ENCODE data around the gene KCNJ6. TPM values are rescaled to one million over a fixed set of nuclear protein-coding genes. Genes with fewer than 3 reads are reported as not detected.
"Not testable (repeated sequence)": the region's sequence is repeated elsewhere in the genome, so short reads cannot be mapped to it uniquely, and the experiment has no call there.

KCNJ6 gene
- polyA plus RNA-seq, 1 donor from 2014 or later, result not detected

DNA sequence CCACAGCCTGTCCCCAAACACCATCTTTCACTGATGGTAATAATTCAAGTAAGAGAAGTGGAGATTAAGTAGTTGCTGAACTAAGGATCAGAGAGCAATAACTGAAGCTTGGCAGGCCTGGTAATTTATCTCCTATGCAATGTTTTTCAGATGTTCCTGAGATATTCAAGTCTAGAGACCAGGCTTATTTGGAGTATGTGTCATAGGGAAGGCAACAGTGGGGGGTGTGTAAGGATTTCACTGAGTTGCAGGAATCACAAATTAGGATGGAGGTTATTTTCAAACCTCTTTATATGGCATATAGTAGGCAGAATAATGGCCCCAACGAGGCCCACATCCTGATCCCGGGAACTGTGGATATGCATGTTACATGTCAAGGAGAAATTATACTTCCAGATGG, 171.7 kb downstream of the KCNJ6 start:
- peaks cover 2% of the 10 kb centered on the region for H3K36me3 Mint-ChIP-seq

DNA sequence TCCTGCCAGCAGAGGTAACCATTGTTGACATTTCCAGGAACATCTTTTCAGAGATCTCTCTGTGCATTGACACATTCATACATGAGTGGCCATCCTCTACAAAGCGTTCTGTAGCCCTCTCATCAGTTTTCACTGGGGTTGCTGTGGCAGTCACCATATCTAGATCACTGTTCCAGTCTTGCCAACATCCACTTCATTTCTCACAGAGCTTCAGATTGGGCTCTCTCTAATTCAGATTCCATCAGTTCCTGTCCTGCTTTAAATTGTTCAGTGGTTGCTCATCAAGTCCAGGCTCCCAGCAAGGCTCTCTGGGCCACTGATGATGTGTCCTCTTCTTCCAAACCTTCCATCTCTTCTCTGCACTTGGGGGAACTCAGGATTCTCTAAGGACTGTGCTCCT, 173.7 kb downstream of the KCNJ6 start:
- Mint-ChIP-seq H3K27ac (no peak overlapping the region), H3K9me3 (peaks cover 0 to 1% (median 0%) of the 10 kb centered on the region in 3 donors), H3K4me1 (no peaks in the 10 kb centered on the region), H3K36me3 (peaks cover 2% of the 10 kb centered on the region), H3K4me3 (no peak overlapping the region), H3K27me3 (peaks cover 13% of the 10 kb centered on the region)

More for the DNA sequence above, 171.7 kb downstream of the KCNJ6 start:
- Mint-ChIP-seq H3K4me3 (no peak overlapping the region), H3K27ac (no peak overlapping the region), H3K9me3 (peaks cover 0 to 1% (median 0%) of the 10 kb centered on the region in 3 donors), H3K27me3 (peaks cover 13% of the 10 kb centered on the region), H3K4me1 (no peaks in the 10 kb centered on the region)

DNA sequence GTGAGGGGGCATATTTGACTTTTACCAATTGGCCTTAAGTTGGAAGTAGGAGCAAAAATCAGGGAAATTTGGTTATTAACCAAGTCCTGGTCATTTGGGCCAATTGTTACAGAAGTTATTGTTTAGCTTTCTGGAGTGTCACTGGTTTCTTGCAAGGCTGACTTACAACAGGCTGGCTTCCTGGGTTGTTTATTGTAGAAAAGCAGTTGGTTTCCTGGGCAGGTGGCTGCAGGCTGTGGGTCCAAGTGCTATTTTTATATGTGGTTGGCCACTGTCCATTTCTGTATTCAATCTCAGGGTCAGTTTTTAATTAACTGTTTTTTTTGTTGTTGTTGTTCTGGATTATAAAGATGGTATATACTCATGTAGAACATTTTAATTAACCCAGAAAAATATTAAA, 174.1 kb downstream of the KCNJ6 start:
- Mint-ChIP-seq H3K4me3 (no peak overlapping the region), H3K9me3 (peaks cover 0 to 1% (median 0%) of the 10 kb centered on the region in 3 donors), H3K4me1 (no peaks in the 10 kb centered on the region), H3K36me3 (peaks cover 2% of the 10 kb centered on the region), H3K27me3 (peaks cover 11% of the 10 kb centered on the region), H3K27ac (no peak overlapping the region)

DNA sequence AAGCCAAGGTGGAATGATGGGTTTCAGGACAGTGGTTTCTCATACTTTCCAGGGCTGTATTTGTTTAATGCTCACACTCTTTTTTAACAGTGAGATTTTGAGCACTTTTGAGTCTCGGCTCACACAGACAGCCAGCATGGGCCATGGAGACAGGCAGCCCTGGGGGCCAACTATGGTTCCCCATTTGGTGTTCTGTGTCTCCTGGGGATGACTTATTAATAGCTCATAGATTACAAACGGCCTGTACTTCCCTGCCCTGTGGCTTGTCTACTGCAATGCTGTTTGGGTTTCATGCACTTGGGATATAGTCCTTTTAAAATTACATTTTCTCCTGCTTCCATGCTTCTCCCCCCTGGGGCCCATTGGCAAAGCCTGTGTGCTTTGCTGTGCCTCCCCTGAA, 178.3 kb downstream of the KCNJ6 start:
- Mint-ChIP-seq H3K27ac (no peak overlapping the region), H3K27me3 (peaks cover 11% of the 10 kb centered on the region), H3K4me3 (no peak overlapping the region), H3K4me1 (no peaks in the 10 kb centered on the region), H3K9me3 (no peaks in the 10 kb centered on the region), H3K36me3 (no peaks in the 10 kb centered on the region)

DNA sequence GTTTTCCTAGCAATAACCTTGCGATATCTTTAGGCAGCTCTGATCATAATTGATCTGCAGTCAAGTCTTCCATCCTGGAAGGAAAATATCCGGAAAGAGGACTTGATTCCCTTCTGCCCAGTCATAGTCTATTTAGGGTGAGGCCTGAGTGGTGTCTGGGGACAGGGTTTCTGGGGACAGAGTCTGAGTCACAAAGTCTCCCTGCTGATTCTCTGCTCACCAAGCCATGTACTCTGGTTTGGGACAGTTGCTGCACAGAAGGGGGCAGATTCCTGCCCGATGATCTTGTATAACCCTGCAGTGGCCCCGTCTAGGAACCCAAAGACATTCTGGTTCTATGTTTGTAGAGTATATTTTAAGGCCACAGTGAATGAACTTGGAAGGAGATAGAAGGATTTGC, 178.8 kb downstream of the KCNJ6 start:
- Mint-ChIP-seq H3K9me3 (no peaks in the 10 kb centered on the region), H3K4me3 (no peak overlapping the region), H3K4me1 (no peaks in the 10 kb centered on the region), H3K27me3 (peaks cover 8% of the 10 kb centered on the region), H3K36me3 (no peaks in the 10 kb centered on the region), H3K27ac (no peak overlapping the region)

DNA sequence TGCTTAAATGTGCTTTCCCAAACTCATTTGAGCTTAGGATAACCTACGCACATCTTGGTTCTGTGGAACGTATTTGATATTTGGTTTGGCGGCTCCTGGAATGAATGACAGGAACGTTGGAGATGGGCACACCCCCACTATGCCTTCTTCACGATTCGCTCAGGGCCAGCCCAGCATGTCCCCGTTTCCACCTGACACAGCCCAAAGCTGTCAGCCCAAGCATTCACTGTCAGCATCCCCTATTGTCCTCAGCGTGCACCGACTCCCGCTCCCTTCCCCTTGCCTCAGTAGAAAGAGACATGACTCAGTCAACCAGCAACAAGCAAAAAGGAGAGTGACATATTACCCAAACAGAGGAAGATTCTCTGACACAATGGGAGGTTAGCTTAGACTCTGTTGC, 181.4 kb downstream of the KCNJ6 start:
- Mint-ChIP-seq H3K27ac (no peak overlapping the region), H3K4me1 (no peaks in the 10 kb centered on the region), H3K4me3 (no peak overlapping the region), H3K9me3 (peaks cover 0 to 6% (median 0%) of the 10 kb centered on the region in 3 donors), H3K36me3 (peaks cover 2% of the 10 kb centered on the region), H3K27me3 (peaks cover 7% of the 10 kb centered on the region)

DNA sequence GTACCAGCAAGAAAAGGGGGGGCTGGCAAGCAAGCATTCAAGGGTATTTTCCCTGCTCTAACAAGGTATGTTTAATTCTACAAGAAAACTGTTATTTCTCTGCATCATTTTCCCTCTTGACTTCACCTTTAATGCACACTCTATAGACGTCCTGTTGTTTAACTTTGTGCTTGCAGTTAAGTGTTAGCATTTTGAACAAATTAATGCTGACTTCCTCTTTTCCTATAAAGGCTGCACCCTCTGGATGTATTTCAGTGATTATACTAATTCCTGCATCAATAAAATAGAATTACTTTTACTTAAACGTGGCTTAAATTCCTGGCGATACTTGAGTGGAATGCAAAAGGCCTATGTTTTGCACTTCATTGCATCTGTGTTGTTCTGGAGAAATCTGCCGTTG, 183.3 kb downstream of the KCNJ6 start:
- H3K36me3 Mint-ChIP-seq, result peaks cover 2% of the 10 kb centered on the region
- no peaks in the 10 kb centered on the region for H3K4me1 Mint-ChIP-seq
- H3K27me3 Mint-ChIP-seq, result peaks cover 7% of the 10 kb centered on the region
- H3K4me3 Mint-ChIP-seq, result no peak overlapping the region
- peaks cover 0 to 6% (median 2%) of the 10 kb centered on the region in 3 donors for H3K9me3 Mint-ChIP-seq
- no peak overlapping the region for H3K27ac Mint-ChIP-seq

DNA sequence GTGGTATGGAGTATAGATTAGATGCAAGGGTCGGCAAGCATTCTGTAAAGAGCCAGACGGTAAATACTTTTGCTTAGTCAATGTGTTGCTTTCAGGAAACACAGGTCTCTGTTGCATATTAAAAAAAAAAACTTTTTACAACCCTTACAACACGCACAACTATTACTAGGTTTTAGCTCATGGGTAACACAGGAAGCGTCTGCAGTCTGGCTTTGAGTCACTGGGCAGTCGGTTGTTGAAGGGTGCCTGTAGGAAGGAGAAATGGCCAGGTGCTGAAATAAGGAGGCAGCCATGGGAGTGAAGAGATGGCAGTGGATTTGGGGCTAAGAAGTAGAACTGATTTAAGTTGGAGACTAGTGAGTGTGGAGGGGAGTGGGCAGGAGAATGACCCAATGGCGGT, 192.1 kb downstream of the KCNJ6 start:
- no peaks in the 10 kb centered on the region for H3K36me3 Mint-ChIP-seq
- H3K27ac Mint-ChIP-seq, result no peak overlapping the region
- H3K27me3 Mint-ChIP-seq, result peaks cover 6% of the 10 kb centered on the region
- peaks cover 0 to 11% (median 8%) of the 10 kb centered on the region in 3 donors for H3K9me3 Mint-ChIP-seq
- no peak overlapping the region for H3K4me3 Mint-ChIP-seq
- peaks cover 0 to 1% (median 0%) of the 10 kb centered on the region in 3 donors for H3K4me1 Mint-ChIP-seq

DNA sequence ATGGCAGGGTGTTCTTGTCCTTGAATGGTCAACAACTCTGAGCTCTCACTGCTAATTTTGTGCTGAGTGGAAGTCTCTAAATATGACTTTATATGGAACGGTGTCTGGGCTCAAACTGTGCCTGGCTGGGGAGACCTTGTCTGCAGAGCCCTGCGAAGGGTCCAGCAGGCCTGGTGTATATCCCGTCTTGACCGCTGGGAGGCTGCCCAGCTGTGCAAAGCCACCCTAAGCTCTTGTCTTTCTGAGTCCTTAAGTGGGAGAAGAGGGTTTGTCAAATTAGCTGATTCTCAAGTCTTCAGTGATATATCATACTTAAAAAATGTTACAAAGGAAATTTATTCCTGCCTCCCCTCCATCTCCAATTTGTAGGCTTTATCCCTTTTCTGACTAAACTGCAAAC, 198.7 kb downstream of the KCNJ6 start:
- Mint-ChIP-seq H3K4me3 (no peak overlapping the region), H3K9me3 (peaks cover 0 to 2% (median 0%) of the 10 kb centered on the region in 3 donors), H3K27me3 (peaks cover 8% of the 10 kb centered on the region), H3K27ac (no peak overlapping the region), H3K4me1 (no peaks in the 10 kb centered on the region), H3K36me3 (no peaks in the 10 kb centered on the region)

DNA sequence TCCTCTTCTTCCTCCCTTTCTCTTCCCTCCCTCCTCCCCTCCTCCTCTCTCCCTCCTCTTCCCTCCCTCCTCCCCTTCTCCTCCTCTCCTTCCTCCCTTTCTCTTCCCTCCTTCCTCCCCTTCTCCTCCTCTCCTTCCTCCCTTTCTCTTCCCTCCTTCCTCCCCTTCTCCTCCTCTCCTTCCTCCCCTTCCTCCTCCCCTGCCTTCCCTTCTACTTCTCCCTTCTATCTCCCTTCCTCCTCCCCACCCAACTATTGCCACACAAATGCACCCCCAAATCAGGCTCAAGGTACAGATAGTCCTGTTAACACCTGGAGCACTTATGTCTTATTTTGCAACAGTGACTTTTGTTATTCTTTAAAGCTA, 203.7 kb downstream of the KCNJ6 start:
- H3K4me1 Mint-ChIP-seq, H3K36me3 Mint-ChIP-seq, H3K9me3 Mint-ChIP-seq, H3K4me3 Mint-ChIP-seq, H3K27ac Mint-ChIP-seq: not testable (repeated sequence)
- H3K27me3 Mint-ChIP-seq, result peaks cover 17% of the 10 kb centered on the region

DNA sequence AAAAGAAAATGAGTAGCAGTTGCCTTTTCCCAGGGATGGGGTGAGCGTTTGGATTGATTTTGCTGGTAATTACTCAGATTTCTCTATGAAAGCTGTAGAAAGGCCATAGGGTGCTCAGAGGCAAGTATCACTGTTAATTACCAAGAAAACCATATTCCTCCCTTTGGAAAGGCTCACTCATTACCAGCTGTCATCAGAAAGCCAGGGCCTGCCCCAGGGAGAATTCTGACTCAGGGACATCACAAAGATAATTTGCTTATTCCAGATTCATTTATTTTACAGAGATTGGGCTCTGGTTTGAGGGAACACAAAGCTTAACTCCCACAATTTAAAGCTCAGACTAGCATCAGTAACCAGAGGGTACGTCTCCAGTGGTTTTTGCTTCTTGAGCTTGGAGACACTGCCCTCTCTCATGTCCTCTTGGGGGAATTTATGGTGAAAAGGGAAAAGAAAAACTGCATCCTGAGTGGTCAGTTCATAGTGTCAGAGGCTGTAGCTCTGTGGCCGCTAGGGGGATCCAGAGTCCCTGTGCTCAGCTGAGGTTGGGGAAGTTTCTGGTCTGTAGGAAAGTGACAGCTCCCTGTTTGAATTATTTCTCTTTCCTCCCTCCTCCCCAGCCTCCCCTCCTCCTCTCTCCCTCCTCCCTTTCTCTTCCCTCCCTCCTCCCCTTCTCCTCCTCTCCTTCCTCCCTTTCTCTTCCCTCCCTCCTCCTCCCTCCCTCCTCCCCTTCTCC, 204.3 kb downstream of the KCNJ6 start:
- H3K27ac Mint-ChIP-seq, result no peak overlapping the region
- peaks cover 14% of the 10 kb centered on the region for H3K27me3 Mint-ChIP-seq
- H3K36me3 Mint-ChIP-seq, result no peaks in the 10 kb centered on the region
- no peaks in the 10 kb centered on the region for H3K4me1 Mint-ChIP-seq
- H3K9me3 Mint-ChIP-seq, result peaks cover 0 to 1% (median 0%) of the 10 kb centered on the region in 3 donors
- H3K4me3 Mint-ChIP-seq, result no peak overlapping the region

DNA sequence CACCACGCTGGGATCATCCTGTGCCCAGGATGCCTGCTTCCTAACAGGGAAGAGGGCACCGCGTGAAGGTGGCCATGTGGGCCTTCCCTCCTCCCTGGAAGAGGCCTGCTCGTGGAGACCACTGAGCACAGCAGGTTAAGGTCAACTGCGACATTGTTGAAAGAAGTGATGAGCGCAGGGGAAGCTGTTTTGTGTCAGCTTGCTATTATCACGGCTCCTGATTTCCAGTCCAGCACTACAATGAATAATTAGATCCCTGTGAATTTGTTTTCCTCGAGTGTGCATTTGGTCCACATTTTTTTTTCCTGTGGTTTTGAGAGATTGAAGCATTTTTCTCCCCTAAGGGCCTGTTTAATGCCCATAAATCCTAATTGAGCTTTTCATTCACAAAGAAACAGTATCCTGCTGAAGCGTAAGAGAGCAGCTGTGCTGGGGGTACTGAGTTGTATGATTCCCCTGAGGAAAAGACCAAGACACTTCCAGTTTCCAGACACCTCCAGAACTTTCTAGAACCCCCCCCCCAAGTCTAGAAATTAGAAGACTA, 204.9 kb downstream of the KCNJ6 start:
- H3K4me3 Mint-ChIP-seq, result no peak overlapping the region
- H3K9me3 Mint-ChIP-seq, result peaks cover 0 to 1% (median 0%) of the 10 kb centered on the region in 3 donors
- H3K27me3 Mint-ChIP-seq, result peaks cover 14% of the 10 kb centered on the region
- H3K4me1 Mint-ChIP-seq, result no peaks in the 10 kb centered on the region
- H3K27ac Mint-ChIP-seq, result no peak overlapping the region
- no peaks in the 10 kb centered on the region for H3K36me3 Mint-ChIP-seq

DNA sequence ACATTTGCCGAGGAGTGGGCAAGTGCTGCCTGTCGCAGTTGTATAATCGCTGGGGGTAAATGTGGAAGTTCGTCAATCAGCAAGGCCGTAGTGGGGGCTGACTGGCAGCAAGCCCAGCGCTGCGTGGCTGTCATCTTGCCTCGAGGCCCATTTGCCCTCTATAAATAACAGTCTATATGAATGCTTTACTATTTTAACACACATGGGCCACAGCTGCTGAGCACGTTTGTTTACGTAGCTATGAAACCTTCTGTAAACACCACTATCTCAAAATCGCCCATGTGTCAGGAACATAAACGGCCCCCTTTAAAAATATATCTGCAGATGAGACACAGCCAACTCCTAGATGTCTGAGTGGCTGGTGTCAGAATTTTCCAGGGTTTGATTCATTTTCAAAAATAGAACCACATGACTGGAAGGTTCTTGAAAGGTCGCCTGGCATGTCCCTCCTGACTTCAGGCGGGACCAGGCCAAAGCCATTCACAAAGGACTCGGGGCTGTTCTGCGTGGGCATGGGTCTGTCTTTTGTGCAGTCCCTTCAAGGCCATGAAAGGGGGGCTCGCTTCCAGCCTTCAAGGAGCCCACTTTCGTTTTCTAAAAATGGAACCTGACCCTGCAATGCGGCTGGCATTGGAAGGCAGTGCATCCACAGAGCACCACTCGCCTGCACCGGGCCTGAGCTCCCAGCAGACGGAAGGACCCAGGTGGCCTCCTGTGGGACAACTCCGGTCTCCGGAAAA, 205.5 kb downstream of the KCNJ6 start:
- H3K36me3 Mint-ChIP-seq, result no peaks in the 10 kb centered on the region
- H3K27me3 Mint-ChIP-seq, result peaks cover 12% of the 10 kb centered on the region
- H3K9me3 Mint-ChIP-seq, result peaks cover 0 to 1% (median 0%) of the 10 kb centered on the region in 3 donors
- H3K4me3 Mint-ChIP-seq, result no peak overlapping the region
- no peaks in the 10 kb centered on the region for H3K4me1 Mint-ChIP-seq
- no peak overlapping the region for H3K27ac Mint-ChIP-seq

DNA sequence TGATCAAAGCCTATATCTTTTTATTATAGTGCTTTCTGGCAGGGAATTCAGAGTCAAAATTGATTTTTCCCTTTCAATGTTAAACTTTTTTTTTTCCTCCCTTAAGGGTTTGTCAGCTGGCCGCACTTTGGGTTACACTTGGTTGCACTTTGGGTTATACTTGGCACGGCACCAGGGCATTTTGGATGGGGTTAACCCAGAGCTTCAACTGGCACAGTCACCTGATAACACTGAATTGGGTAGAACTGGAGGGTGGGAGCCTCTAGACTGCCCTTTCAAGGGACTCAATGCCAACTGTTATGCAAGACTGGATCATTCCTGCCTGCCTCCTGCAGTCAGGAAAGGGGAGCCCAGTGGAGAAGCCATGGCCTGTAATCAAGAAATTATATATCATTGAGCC, 211.5 kb downstream of the KCNJ6 start:
- H3K4me3 Mint-ChIP-seq, result no peak overlapping the region
- H3K9me3 Mint-ChIP-seq, result peaks cover 0 to 1% (median 0%) of the 10 kb centered on the region in 3 donors
- no peaks in the 10 kb centered on the region for H3K4me1 Mint-ChIP-seq
- H3K27me3 Mint-ChIP-seq, result peaks cover 7% of the 10 kb centered on the region
- no peaks in the 10 kb centered on the region for H3K36me3 Mint-ChIP-seq
- H3K27ac Mint-ChIP-seq, result no peak overlapping the region

DNA sequence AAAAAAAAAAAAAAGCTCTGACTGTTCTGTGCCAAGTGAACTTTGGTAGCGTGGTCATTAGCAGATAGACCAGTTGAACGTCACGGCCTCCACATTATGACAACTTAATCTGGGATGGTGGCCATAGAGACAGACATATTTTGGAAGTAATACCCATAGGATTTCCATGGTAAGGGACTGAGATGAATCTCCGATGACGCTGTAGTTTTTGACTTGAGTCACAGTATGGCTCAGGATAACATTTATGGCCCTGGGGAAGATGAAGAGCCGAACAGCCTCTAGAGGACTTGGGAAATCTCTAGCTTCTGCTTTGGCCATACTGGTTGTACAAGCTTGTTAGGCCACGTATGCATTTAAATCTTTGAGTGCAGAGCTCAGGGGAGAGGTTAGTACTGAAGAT, 214.0 kb downstream of the KCNJ6 start:
- Mint-ChIP-seq H3K4me1 (no peaks in the 10 kb centered on the region), H3K4me3 (no peak overlapping the region), H3K27me3 (peaks cover 2% of the 10 kb centered on the region), H3K9me3 (no peaks in the 10 kb centered on the region), H3K36me3 (no peaks in the 10 kb centered on the region), H3K27ac (no peak overlapping the region)

Measured in IgD-negative memory B cell (primary cell).